Upper lobe of left lung (tissue), 4 donors: ENCODE data around the gene GATAD2B.

Experiments
- POLR2AphosphoS5 ChIP-seq, 2 donors: sonication (generic); formaldehyde crosslinking; IDR thresholded peaks; one replicate each; pipeline ENCODE4 v1.5.1; 2017; ENCODE audit warnings: antibody characterized with exemption in 2 of 2
- TF ChIP-seq, protein P1 (sequence below), 6 experiments: fragments of 450-650 bp in 4 of 6; fragments of 200-600 bp in 2 of 6; sonication (generic) in 2 of 6; IDR thresholded peaks; one replicate each; pipeline ENCODE4 v1.5.1; 2016 to 2019; ENCODE audit warnings: antibody characterized with exemption in 6 of 6

DNA sequence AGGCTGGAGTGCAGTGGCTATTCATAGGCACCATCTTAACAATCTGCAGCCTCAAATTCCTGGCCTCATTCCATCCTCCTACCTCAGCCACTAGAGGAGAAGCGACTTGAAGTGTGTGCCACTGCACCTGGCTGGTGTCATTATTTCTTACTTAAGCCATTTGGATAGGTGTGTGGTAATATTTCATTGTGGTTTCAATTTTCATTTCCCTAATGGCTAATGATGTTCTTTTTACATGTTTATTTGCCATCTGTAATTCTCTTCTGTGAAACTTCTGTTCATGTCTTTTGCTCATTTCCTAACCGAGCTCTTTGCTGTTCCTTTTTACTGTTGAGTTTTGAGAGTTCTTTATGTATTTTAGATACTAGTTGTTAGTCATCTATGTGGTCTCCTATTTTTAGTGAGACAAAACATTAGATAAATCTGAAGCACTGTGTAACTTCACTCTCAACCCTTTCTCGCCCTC is 80.7 kb downstream of the GATAD2B start:
- TF ChIP-seq, protein P1, sequence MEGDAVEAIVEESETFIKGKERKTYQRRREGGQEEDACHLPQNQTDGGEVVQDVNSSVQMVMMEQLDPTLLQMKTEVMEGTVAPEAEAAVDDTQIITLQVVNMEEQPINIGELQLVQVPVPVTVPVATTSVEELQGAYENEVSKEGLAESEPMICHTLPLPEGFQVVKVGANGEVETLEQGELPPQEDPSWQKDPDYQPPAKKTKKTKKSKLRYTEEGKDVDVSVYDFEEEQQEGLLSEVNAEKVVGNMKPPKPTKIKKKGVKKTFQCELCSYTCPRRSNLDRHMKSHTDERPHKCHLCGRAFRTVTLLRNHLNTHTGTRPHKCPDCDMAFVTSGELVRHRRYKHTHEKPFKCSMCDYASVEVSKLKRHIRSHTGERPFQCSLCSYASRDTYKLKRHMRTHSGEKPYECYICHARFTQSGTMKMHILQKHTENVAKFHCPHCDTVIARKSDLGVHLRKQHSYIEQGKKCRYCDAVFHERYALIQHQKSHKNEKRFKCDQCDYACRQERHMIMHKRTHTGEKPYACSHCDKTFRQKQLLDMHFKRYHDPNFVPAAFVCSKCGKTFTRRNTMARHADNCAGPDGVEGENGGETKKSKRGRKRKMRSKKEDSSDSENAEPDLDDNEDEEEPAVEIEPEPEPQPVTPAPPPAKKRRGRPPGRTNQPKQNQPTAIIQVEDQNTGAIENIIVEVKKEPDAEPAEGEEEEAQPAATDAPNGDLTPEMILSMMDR (IDR thresholded peaks at IDR 0.05): no peak
- TF ChIP-seq POLR2AphosphoS5 (IDR thresholded peaks at IDR 0.05): no peak
